ENCODE results near the gene FGF23. TPM values are rescaled to one million over a fixed set of nuclear protein-coding genes. Genes with fewer than 3 reads are reported as not detected.

The FGF23 gene
- total RNA-seq, 1 donor from 2014 or later, result not detected

DNA sequence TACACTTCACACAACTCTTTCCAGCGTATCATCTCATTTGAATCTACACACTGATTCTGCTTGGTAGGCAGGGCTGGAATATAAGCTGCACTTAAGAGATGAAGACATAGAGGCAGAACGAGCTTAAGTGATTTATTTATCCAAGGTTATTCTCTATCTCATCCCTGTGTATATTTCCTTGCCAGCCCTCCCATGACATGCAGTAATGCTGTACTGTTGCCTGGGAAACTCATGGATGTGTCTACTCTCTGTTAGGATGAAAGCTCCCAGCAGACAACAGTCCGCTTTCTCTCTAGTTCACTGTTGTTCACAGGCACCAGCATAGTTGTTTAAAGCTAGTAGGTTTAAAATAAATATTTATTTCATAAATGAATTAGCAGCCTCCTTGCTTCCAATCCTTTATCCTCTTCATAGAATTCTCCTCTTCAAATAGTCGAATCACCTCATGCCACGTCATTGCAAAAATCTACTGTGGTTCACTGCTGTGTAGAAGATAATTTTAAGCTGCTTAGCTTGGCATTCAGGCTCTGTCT lies 40.7 kb upstream of the FGF23 start:
- Histone ChIP-seq H3K27me3 (ENCODE audit: low read depth) (peaks cover 18% of the 10 kb centered on the region), H3K4me3 (no peak overlapping the region), H3K27ac (no peak overlapping the region), H3K36me3 (no peaks in the 10 kb centered on the region), H3K4me1 (no peaks in the 10 kb centered on the region), H3K9me3 (no peaks in the 10 kb centered on the region)
- intact Hi-C loops (cut with DNase I), result no loop called here
- ATAC-seq, result no peak
- DNase-seq, result no peak
- TF ChIP-seq, protein P1, sequence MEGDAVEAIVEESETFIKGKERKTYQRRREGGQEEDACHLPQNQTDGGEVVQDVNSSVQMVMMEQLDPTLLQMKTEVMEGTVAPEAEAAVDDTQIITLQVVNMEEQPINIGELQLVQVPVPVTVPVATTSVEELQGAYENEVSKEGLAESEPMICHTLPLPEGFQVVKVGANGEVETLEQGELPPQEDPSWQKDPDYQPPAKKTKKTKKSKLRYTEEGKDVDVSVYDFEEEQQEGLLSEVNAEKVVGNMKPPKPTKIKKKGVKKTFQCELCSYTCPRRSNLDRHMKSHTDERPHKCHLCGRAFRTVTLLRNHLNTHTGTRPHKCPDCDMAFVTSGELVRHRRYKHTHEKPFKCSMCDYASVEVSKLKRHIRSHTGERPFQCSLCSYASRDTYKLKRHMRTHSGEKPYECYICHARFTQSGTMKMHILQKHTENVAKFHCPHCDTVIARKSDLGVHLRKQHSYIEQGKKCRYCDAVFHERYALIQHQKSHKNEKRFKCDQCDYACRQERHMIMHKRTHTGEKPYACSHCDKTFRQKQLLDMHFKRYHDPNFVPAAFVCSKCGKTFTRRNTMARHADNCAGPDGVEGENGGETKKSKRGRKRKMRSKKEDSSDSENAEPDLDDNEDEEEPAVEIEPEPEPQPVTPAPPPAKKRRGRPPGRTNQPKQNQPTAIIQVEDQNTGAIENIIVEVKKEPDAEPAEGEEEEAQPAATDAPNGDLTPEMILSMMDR (IDR thresholded peaks at IDR 0.05), result no peak

DNA sequence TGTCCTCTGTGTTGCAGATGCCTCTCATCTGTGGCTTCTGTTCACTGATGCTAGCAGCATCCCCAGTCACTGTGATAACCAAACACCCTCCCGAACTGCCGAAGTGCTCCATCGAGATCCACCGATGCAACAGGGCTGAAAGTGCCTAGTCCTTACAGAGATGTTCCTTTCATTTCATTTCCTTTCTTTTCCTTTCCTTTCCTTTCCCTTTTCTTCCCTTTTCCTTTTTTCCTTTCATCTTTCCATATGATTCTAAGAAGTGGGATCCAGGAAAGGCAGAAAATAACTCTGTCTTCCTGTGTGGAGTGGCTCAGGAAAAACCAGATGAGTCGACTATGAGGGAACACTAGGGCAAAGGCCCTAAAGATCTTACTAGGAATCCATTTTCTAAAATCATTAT lies 39.4 kb upstream of the FGF23 start:
- ATAC-seq, result no peak
- H3K27me3 ChIP-seq (ENCODE audit: low read depth), result peaks cover 18% of the 10 kb centered on the region

DNA sequence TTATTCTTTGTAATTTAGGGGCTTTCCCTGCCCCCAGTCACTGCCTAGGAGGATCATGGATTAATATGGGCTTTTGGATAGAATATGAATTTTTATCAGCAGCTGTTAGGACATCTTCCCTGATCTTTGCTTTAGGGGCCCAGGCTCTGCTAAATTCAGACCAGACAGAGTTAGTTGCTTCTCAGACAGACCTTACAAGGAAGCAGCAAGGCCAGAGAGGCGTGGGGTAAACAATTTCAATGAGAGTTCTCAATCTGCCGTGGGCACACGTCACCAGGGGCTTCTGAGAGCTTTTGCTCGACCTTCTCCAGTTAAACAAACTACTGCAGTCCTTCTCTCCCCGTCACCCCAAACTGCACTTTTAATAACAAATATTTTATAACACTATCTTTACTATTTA lies 38.4 kb upstream of the FGF23 start:
- no peaks in the 10 kb centered on the region for H3K9me3 ChIP-seq
- ATAC-seq (no peak), DNase-seq (no peak)
- H3K4me3 ChIP-seq, result no peak overlapping the region
- intact Hi-C loops (cut with DNase I), result no loop called here
- H3K27ac ChIP-seq, result no peak overlapping the region
- peaks cover 18% of the 10 kb centered on the region for H3K27me3 ChIP-seq (ENCODE audit: low read depth)
- H3K36me3 ChIP-seq, result no peaks in the 10 kb centered on the region
- TF ChIP-seq, protein P1 (IDR thresholded peaks at IDR 0.05), result no peak
- no peaks in the 10 kb centered on the region for H3K4me1 ChIP-seq

More for the DNA sequence above, 39.4 kb upstream of the FGF23 start:
- Histone ChIP-seq H3K9me3 (no peaks in the 10 kb centered on the region), H3K4me1 (no peaks in the 10 kb centered on the region), H3K27ac (no peak overlapping the region), H3K36me3 (no peaks in the 10 kb centered on the region), H3K4me3 (no peak overlapping the region)
- TF ChIP-seq, protein P1 (IDR thresholded peaks at IDR 0.05), result no peak
- DNase-seq, result no peak
- intact Hi-C loops (cut with DNase I), result no loop called here

DNA sequence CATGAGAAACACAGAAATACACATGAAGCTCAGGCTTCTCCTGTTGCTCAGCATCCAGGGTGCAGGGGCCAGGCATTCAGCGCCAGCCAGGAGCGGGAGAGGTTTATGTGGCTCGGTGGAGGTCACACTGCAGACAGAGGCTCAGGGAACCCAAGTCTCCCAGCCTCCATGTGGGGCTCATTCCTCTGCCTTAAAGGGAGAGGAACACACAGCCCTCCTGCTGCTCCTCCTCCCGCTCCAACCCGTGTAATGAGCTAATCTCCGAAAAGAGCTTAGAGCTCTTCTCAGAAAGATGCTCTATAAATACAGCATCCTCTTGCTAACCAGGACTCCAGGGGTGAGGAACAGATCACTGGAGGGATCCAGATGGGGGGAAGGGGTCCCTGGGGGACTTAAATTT lies 37.9 kb upstream of the FGF23 start:
- H3K36me3 ChIP-seq, result no peaks in the 10 kb centered on the region
- H3K27me3 ChIP-seq (ENCODE audit: low read depth), result peaks cover 18% of the 10 kb centered on the region
- no peak overlapping the region for H3K27ac ChIP-seq
- H3K4me3 ChIP-seq, result no peak overlapping the region
- no peak for DNase-seq
- no peaks in the 10 kb centered on the region for H3K9me3 ChIP-seq
- TF ChIP-seq, protein P1 (IDR thresholded peaks at IDR 0.05), result no peak
- intact Hi-C loops (cut with DNase I), result no loop called here
- H3K4me1 ChIP-seq, result no peaks in the 10 kb centered on the region
- no peak for ATAC-seq

DNA sequence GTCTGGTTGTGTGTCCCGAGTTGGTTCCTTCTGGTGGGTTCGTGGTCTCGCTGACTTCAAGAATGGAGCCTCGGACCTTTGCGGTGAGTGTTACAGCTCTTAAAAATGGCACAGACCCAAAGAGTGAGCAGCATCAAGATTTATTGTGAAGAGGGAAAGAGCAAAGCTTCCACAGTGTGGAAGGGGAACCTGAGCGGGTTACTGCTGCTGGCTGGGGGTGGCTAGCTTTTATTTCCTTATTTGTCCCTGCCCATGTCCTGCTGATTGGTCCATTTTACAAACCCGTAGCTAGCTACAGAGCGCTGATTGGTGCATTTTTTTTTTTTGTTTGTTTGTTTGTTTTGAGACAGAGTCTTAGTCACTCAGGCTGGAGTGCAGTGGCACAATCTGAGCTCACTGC lies 36.8 kb upstream of the FGF23 start:
- H3K27ac ChIP-seq, result no peak overlapping the region
- H3K36me3 ChIP-seq, result no peaks in the 10 kb centered on the region
- no peaks in the 10 kb centered on the region for H3K9me3 ChIP-seq
- H3K4me1 ChIP-seq, result no peaks in the 10 kb centered on the region
- H3K4me3 ChIP-seq, result no peak overlapping the region
- peaks cover 18% of the 10 kb centered on the region for H3K27me3 ChIP-seq (ENCODE audit: low read depth)
- intact Hi-C loops (cut with DNase I), result no loop called here
- DNase-seq (no peak), ATAC-seq (no peak)
- TF ChIP-seq, protein P1 (IDR thresholded peaks at IDR 0.05), result no peak

DNA sequence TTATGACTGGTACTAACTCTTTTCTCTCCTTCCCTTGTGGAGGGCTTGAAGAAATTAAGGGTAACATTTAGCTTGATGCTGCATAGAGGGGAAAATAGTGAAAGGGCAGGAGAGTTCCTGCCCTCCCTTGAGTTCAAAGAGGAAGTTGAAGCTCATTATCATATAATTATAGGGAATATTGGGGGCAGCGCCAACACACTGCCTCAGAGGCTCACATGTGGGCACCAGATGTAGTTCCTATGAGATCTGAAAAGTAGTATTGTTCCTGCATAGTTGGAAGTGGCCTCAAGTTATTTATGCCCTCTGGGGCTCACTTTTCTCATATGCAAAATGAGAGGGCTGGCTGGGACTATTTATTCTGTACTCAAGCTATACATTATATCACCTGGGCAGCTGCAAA lies 33.0 kb upstream of the FGF23 start:
- TF ChIP-seq, protein P1 (IDR thresholded peaks at IDR 0.05), result no peak
- no peak for ATAC-seq
- Histone ChIP-seq H3K27ac (no peak overlapping the region), H3K4me3 (no peak overlapping the region), H3K36me3 (no peaks in the 10 kb centered on the region), H3K4me1 (no peaks in the 10 kb centered on the region), H3K9me3 (no peaks in the 10 kb centered on the region), H3K27me3 (ENCODE audit: low read depth) (peaks cover 8% of the 10 kb centered on the region)
- intact Hi-C loops (cut with DNase I), result no loop called here
- DNase-seq, result no peak
